Measurements from ENCODE around the gene CTAGE8.
"Not testable (repeated sequence)": the region's sequence is repeated elsewhere in the genome, so short reads cannot be mapped to it uniquely, and the experiment has no call there.

Gene CTAGE8

DNA sequence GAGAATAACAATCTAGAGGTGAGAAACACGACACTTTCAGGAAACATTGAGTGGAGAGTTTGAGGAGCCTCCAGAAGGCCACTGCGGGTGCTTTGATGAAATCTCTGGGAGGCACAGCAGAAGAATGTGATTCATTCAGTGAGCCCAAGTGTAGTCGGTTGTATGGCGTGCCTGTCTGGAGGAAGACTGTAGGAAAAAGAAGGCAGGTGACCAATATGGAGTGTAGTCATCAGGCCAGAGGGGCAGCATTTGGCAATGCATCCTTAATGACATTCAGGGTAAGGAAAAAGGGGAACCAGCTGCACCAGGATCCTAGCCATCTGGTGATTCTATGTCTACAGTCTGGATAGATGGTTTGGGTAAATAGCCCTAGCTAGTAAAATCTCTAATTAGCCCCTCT lies 16.8 kb downstream of the CTAGE8 start:
- DNase-seq: not testable (repeated sequence)

DNA sequence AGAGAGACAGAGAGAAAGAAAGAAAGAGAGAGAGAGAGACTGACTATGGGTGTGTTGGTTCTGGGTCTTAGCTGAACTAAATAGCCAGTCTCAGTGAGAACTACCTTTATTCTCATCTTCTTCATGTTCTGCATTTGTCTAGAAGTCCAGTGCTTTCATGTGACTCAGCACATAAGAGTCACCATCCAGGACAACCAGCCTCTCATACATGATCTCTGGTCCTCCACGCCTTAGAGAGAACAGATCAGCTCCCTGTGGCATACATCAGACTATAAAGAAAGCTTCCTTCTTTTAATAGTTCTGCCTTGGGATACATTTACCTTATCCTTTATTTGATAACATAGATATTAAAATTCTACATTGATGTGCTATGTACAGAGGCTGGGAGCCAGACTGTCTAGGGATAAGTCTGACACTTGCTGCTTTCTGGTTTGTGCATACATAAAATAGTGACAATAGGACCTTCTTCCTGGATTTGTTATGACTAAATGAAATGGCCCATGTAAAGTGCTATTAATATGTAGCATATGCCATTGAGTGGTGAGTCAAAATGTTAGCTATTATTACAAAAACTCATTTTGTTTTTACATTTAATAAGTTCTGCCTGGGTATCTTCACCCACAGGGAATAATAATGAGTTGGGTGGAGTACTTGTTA lies 21.3 kb downstream of the CTAGE8 start:
- not testable (repeated sequence) for DNase-seq

DNA sequence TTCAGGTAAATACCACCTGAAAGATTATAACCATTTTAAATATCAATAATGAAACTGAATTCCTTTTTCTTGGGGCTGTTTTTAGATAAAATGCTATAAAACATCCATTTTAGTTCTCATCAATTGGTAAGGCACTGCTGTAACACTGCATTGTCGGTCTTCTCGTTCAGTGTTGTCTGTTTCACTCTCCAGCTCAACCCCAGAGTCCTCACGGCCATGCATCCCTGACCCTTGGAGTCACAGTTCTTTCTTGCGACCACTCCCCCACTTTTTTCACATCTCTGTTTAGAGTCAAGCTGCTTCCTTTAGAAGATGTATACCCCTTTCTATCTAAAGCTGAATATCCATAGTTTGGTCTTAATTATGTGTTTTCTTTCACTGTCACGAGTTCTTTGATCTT lies 22.1 kb downstream of the CTAGE8 start:
- DNase-seq: not testable (repeated sequence)

DNA sequence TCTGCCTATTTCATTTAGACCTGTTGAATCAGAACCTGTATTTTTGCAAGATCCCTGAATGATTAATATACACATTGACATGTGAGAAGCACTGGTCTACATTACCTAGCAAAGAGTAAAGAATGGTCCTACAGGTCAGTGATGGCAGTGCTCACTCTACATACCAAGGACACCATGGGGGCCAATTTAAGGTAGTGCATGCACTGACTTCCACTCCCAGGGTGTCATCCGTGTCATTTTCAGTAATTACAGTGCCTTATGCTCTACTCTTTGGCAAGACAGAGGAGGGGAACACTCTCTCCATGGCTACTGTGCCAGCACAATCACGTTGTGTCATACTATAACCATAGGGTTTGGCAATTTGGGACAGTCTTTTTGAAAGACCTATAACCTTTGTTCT lies 23.7 kb downstream of the CTAGE8 start:
- DNase-seq: not testable (repeated sequence)

DNA sequence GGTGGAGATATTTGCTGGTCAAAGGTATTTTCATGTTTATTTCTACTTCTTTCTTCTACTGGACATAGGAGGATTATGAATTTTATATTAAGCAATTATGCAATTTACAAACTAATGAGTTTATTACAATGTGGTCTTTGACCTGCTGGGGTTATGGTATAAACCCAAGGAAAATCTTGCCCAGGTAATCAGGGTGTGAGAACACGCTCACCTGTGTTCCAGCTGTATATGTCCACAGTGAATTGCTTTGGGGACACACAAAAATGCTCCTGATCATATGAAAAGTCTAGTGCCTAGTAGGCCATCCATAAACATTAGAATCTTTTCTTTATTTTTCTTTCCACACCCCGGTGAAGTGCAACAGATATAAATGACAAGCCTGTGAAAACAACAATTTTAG lies 29.7 kb downstream of the CTAGE8 start, which contains the start of gene OR2A42:
OR2A42 (minus strand) TSS at position 241 of the 400 bp plus-strand sequence. CDS start 6,762 bp downstream, outside the sequence.
- not testable (repeated sequence) for DNase-seq

DNA sequence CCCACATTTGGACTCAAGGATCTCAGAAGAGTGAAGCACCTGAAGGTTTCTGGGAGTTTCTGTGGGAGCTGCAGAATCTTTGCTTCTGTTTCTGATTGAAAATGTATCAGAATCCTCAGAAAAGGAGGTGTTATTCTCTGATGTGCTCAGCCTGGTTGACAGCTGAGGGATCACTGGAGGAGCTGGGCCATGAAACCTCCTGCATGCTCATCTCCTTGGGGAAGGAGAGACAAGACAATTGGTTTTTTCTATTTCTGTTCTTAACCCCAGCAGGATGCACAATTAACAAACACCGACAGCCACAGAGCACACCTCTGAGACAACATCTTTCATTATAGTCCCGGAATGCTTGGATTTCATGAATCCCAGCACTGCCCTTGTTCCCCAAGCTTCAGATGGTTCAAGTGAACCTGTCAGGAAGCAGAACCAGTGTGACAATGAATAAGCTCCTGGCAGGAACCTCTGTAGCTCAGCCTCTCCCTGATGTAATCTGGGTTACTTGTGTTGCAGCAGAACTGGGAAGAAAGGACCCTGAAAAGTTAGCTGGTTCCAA lies 30.5 kb downstream of the CTAGE8 start:
- DNase-seq: not testable (repeated sequence)

DNA sequence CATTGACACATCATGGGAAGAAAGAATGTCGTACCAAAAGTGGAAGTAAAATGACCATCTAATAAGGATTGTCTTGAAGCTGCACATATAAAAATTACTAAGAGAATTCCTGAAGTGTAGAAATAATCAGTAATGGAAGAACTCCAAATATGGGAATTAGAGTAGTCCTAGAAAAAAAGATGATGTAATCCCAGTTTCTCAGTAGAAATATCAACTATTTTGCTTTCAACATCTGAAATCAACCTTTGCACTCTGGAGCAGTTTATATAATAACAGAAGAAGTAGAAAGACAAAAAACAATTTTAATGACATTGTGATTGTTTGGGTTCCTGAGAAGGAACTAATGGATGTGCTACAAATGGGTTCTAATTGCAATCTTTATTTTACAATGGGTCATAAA lies 36.0 kb downstream of the CTAGE8 start:
- not testable (repeated sequence) for DNase-seq

DNA sequence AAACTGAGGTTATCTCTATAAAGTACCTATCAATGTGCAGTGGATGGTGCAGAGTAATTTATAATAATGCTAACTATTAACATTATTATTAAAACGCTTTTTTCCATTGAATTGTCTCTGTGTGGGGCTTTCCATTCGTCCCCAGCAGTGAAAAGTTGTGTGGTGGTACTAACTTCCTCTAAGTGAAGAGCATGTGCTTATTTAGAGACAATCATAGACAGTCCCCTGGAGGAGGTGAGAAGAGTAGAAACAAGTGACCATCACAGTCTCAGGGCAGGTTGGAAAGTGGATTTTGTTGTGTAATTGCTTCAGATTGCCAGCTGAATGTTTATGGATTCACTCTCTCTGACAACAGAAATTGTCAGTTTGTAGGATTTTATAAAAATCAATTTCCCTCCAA lies 38.1 kb downstream of the CTAGE8 start:
- not testable (repeated sequence) for DNase-seq

DNA sequence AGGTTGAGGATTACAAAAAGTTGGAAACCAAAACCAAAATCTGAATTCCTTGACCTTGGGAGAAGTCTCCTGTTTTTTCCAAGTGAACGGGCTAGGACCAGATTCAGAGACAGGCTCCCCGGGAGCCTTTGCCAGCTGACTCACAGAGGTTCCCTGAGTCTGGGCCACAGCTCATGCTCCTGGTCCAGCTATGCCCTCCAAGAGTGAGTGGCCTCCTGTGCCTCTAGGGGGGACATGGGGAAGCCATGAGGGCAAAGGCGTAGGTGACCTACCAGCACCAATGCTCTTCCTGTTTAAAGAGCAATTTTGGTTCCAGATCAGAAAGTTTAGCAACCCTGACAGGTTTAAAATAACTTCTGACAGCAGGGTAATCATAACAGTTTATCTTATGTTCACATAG lies 40.3 kb downstream of the CTAGE8 start:
- DNase-seq: not testable (repeated sequence)

DNA sequence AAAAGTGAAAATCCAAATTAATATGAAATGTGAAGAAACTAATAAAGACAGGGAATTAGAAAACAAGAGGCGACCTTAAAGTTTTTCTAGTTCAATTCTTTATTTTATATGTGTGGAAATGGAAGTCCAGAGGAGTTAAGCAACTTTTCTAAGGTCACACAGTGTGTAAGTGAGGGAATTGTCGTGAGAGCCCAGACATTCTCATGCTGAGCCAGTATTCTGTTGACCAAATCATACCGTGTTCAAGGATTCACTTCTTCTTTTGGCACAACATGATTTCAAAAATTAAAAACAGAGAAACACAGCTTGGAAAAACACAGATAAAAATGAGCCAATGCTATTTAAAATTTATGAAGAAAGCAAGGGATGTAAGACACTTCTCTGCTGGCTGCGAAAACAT lies 42.2 kb downstream of the CTAGE8 start:
- DNase-seq: not testable (repeated sequence)

DNA sequence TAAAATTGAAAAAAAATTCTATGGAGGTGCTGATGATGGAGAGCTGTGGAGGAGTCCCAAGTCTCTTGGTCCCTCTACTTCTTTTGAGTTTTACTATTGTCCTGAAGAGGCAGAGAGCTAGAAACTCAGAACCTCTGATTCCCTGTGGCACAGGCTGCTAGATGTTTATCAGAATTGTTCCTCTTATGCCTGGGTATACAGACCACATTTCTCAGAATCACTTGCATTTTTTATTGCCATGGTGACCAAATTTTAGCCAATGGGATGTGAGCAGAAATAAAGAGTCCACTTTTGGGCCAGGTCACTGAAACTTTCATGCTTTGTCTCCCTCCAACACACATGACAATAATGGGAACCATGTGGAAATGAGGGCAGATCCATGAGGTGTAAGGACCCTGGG lies 45.4 kb downstream of the CTAGE8 start:
- not testable (repeated sequence) for DNase-seq

DNA sequence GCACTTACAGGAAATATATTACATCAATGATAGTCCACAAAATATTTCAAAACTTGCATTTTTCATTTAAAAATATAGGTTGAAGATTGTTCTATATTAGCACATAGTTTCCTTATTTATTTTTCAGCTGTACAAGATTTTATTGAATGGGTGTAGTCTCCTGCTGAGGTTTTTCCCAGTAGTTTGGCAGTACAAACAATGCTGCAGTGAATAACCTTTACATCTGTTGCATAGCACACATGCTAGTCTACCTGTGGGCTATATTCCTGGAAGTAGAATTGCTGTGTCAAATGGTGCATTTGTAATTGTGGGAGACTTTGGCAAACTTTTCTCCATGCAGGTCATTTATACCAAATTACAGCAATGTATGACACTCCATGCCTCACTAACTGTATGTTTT lies 48.6 kb downstream of the CTAGE8 start:
- DNase-seq: not testable (repeated sequence)

DNA sequence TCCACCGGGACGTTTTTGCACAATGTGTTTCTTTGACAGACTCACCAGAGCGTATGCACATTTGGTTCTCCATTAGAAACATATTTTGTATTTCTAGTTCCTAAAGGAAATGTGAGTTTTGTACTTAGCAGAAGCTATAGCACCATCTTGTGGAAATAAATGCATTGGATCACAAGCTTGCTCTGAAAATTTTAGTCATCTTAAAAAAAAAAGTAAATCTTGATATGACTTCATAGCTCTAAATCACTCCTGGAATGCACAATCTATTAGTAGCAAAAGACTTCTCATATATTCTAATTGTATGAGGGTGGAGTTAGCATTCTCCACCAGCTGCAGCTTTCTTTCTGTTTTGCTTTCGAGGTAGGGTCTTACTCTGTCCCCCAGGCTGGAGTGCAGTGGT lies 49.9 kb downstream of the CTAGE8 start:
- not testable (repeated sequence) for DNase-seq

DNA sequence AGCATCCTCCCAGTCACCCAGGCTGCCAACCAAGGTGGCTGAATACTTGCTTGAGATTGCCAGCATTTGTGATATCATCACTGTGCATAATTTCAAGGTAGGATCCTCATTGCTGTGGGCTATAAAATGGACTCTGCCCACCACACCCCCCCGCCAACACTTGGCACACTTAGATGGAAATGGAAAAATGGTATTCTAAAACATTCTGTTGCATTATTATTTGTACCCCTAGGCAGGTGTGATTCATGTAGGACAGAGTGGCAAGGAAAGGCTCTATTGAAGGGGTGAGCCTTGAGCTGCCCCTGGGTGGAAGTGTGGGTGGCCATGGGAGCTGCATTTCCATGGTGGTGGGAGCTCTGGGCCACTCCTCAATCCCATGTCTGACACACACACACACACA lies 50.5 kb downstream of the CTAGE8 start:
- not testable (repeated sequence) for DNase-seq

DNA sequence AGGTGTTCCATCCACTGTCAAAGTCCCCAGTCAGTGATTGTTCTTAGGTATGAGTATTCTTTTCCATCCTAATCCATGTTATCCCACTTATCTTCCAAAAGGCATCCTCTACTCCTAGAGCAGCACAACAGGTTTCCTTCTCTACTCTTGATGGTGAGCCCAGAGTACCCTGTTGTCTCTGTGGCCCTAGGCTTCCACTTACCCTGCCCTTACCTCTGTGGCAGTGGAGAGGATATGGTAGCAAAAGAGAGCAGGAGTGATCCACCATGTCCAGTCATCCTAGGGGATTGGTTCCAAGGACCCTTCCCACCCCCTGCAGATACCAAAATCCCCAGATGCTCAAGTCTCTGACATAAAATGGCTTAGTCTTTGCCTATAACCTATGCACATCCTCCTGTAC lies 51.9 kb downstream of the CTAGE8 start:
- not testable (repeated sequence) for DNase-seq
